LNCAP (cell line): ENCODE measurements around the gene TMEM108.

Experiments used
- CTCF ChIP-seq: fragments of 450-650 bp; IDR thresholded peaks from 2 replicates; pipeline ENCODE4 v1.5.1; 2017; ENCODE audit warnings: mild to moderate bottlenecking

The TMEM108 gene

GRCh38 chr3:133404920-133405319 lies 366.7 kb downstream of the TMEM108 start:
- no peak for TF ChIP-seq CTCF

GRCh38 chr3:133408366-133408765 lies 370.2 kb downstream of the TMEM108 start:
- TF ChIP-seq CTCF = no peak

GRCh38 chr3:133408961-133409360 lies 370.8 kb downstream of the TMEM108 start:
- TF ChIP-seq CTCF = no peak

- no peak for TF ChIP-seq CTCF
Observed at GRCh38 chr3:133410191-133410892, 372.2 kb downstream of the TMEM108 start.

- no peak for TF ChIP-seq CTCF
Observed at GRCh38 chr3:133412183-133413132, 374.3 kb downstream of the TMEM108 start.

- TF ChIP-seq CTCF = no peak
Observed at GRCh38 chr3:133413161-133414020, 375.2 kb downstream of the TMEM108 start.

GRCh38 chr3:133414021-133414392 lies 375.8 kb downstream of the TMEM108 start:
- TF ChIP-seq CTCF = no peak
